H1 (cell line): ENCODE results near the gene LYRM7. TPM values are rescaled to one million over a fixed set of nuclear protein-coding genes. Genes with fewer than 3 reads are reported as not detected.

Experiments used
- BACH1 ChIP-seq: IDR thresholded peaks from 2 replicates; pipeline ENCODE4 v1.6.1; 2012; ENCODE audit warnings: low read length, improper control_type of control experiment
- BRCA1 ChIP-seq: IDR thresholded peaks from 2 replicates; pipeline ENCODE4 v1.6.1; 2012; ENCODE audit warnings: low read depth, low read length, improper control_type of control experiment
- CHD7 ChIP-seq: fragments of 300-600 bp; sonication (generic); IDR thresholded peaks from 2 replicates; pipeline ENCODE4 v1.7.1; 2012; ENCODE audit warnings: low read length, moderate library complexity, mild to moderate bottlenecking, inconsistent platforms; ENCODE audit not compliant: insufficient replicate concordance
- CTBP2 ChIP-seq: IDR thresholded peaks from 2 replicates; pipeline ENCODE4 v1.7.0; 2011; ENCODE audit warnings: borderline replicate concordance, mild to moderate bottlenecking, moderate library complexity, mixed read lengths, low read length; ENCODE audit not compliant: insufficient read depth, insufficient read length
- E2F6 ChIP-seq: IDR thresholded peaks from 2 replicates; pipeline ENCODE4 v1.6.1; 2012; ENCODE audit warnings: inconsistent platforms
- HDAC6 ChIP-seq: IDR thresholded peaks from one replicate; pipeline ENCODE4 v1.7.1; 2012; ENCODE audit warnings: low read depth, mild to moderate bottlenecking, inconsistent platforms, low read length, moderate library complexity
- POLR2AphosphoS5 ChIP-seq: IDR thresholded peaks from 2 replicates; pipeline ENCODE4 v1.6.1; 2011; ENCODE audit warnings: low read depth, low read length
- polyA plus RNA-seq, 7 experiments: library from polyadenylated mRNA; depleted of rRNA in 3 of 7; stranded (reverse) in 5 of 7; unstranded in 2 of 7; fragments of >200 nt in 5 of 7; fragments of 200-250 nt in 2 of 7; gene quantifications; 1 replicate in 5 of 7; 2 replicates in 1 of 7; 4 replicates in 1 of 7; pipeline versions ENCODE4 v1.2.1 to v1.2.3, GENCODE V29; 2011 to 2013; ENCODE audit warnings: missing spikeins in 2 of 7, mixed read lengths in 2 of 7
- total RNA-seq: library from RNA; stranded (reverse); fragmentation: NEBNext Ultra II Directional; extraction: Animal tissue kit (Norgen Biotek cat#: 25700); gene quantifications from 2 replicates; pipeline ENCODE4 v1.2.1, GENCODE V29; 2021

The LYRM7 gene
- total and polyA plus RNA-seq, 2 of the 8 experiments (the other 6 are each of a cell fraction or from before 2014, with no cell fraction given): 1.9 to 12.6 TPM

- TF ChIP-seq CHD7 (no peak), E2F6 (no peak), CTBP2 (no peak), HDAC6 (no peak), BACH1 (no peak), BRCA1 (no peak), POLR2AphosphoS5 (no peak)
- TF ChIP-seq, all 59 proteins: peak for 0
Measured at GRCh38 chr5:131182839-131183238, 12.1 kb downstream of the LYRM7 start (continued).
